ENCODE measurements around the gene ENAH. TPM values are rescaled to one million over a fixed set of nuclear protein-coding genes. Genes with fewer than 3 reads are reported as not detected.

Gene ENAH
- total and polyA plus RNA-seq, 9 of the 15 experiments (the other 6 are each of a cell fraction or from before 2014, with no cell fraction given), result 0.03 to 1.2 (median 0.15) TPM

DNA sequence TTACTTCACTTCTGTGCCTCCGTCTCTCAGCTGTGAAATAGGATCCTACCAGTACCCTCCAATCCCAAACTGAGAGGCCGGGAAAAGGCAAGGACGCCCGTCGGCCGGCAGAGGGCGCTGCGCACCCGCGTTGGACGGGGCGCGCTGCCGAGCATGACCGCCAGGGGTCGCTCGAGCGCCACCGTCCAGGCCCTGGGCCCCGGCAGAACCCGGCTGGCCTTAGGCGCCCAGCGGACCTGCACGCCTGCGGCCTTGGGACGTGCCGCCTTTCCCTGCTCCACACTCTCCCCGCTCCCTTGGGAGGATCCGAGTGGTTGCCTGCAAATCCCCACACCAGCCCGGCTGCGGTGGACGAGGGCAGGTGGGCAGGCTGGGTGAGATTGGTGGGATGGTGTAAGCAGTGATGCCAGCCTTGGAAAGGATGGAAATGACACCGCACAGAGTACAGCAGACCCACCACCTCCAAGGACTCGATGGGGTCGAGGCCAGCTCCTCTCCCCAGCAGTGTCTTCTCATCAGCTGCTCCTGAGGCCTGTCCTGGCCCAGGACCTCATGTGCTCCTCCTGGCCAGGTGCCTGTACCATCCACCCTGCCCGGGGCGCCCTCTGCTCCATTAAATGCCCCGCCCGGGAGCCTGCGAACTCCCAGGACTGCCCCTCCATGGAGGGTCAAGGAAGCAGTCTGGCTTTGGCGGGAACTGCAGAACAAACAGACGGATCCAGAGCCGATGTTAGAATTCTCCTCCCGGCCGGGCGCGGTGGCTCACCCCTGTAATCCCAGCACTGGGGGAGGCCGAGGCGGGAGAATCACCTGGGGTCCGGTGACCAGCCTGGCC is 177.7 kb downstream of the ENAH start (continued):
- TF ChIP-seq ZNF175 (CRISPR knock-in tag; IDR thresholded peaks at IDR 0.05; ENCODE audit: low read depth) (no peak), ZNF121 (CRISPR knock-in tag; conservative IDR thresholded peaks at IDR 0.05) (no peak), RNF2 (IDR thresholded peaks at IDR 0.05) (no peak), SRSF1 (IDR thresholded peaks at IDR 0.05; ENCODE audit: low read depth, low read length) (no peak), ZNF444 (CRISPR knock-in tag; IDR thresholded peaks at IDR 0.05) (no peak), HDAC8 (tag; IDR thresholded peaks at IDR 0.05) (no peak), ESRRB (CRISPR knock-in tag; IDR thresholded peaks at IDR 0.05; ENCODE audit: borderline replicate concordance) (no peak), GABPB2 (CRISPR knock-in tag; conservative IDR thresholded peaks at IDR 0.05) (no peak), ZNF507 (tag; conservative IDR thresholded peaks at IDR 0.05) (no peak), SMARCC2 (IDR thresholded peaks at IDR 0.05; ENCODE audit: low read depth) (no peak), SMAD4 (CRISPR knock-in tag; conservative IDR thresholded peaks at IDR 0.05) (peak; percentile 46; the same call in 1 of the 2 replicates), SPI1 (IDR thresholded peaks at IDR 0.05; ENCODE audit: borderline replicate concordance, low read depth, low read length) (no peak), TCF3 (CRISPR knock-in tag; IDR thresholded peaks at IDR 0.05) (0 out of 2 replicates have a peak, but pooled peaks have one; percentile 34), PHF8 (IDR thresholded peaks at IDR 0.05; ENCODE audit: borderline replicate concordance, low read length) (no peak), TAF1 (IDR thresholded peaks at IDR 0.05; ENCODE audit: control insufficient read depth, extremely low read depth, insufficient read depth, low read length, severe bottlenecking) (no peak), KDM2B (CRISPR knock-in tag; IDR thresholded peaks at IDR 0.05) (no peak), ZNF274 (IDR thresholded peaks at IDR 0.05; ENCODE audit: borderline replicate concordance, low read depth, low read length) (peak; percentile 56; the same call in 1 of the 2 replicates), PRMT5 (CRISPR knock-in tag; IDR thresholded peaks at IDR 0.05) (no peak), SIX5 (IDR thresholded peaks at IDR 0.05; ENCODE audit: borderline replicate concordance in 1 of 2, insufficient read depth in 1 of 2, low read depth in 1 of 2, low read length in 2 of 2) (no peak), L3MBTL2 (IDR thresholded peaks at IDR 0.05) (peak; percentile 66)
- TF ChIP-seq, protein P1, sequence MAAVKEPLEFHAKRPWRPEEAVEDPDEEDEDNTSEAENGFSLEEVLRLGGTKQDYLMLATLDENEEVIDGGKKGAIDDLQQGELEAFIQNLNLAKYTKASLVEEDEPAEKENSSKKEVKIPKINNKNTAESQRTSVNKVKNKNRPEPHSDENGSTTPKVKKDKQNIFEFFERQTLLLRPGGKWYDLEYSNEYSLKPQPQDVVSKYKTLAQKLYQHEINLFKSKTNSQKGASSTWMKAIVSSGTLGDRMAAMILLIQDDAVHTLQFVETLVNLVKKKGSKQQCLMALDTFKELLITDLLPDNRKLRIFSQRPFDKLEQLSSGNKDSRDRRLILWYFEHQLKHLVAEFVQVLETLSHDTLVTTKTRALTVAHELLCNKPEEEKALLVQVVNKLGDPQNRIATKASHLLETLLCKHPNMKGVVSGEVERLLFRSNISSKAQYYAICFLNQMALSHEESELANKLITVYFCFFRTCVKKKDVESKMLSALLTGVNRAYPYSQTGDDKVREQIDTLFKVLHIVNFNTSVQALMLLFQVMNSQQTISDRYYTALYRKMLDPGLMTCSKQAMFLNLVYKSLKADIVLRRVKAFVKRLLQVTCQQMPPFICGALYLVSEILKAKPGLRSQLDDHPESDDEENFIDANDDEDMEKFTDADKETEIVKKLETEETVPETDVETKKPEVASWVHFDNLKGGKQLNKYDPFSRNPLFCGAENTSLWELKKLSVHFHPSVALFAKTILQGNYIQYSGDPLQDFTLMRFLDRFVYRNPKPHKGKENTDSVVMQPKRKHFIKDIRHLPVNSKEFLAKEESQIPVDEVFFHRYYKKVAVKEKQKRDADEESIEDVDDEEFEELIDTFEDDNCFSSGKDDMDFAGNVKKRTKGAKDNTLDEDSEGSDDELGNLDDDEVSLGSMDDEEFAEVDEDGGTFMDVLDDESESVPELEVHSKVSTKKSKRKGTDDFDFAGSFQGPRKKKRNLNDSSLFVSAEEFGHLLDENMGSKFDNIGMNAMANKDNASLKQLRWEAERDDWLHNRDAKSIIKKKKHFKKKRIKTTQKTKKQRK (IDR thresholded peaks at IDR 0.05; ENCODE audit: borderline replicate concordance, low read depth, low read length), result no peak
- TF ChIP-seq, protein P2, sequence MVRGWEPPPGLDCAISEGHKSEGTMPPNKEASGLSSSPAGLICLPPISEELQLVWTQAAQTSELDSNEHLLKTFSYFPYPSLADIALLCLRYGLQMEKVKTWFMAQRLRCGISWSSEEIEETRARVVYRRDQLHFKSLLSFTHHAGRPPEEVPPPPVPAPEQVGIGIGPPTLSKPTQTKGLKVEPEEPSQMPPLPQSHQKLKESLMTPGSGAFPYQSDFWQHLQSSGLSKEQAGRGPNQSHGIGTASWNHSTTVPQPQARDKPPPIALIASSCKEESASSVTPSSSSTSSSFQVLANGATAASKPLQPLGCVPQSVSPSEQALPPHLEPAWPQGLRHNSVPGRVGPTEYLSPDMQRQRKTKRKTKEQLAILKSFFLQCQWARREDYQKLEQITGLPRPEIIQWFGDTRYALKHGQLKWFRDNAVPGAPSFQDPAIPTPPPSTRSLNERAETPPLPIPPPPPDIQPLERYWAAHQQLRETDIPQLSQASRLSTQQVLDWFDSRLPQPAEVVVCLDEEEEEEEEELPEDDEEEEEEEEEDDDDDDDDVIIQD (CRISPR knock-in tag; IDR thresholded peaks at IDR 0.05), result no peak
- TF ChIP-seq, protein P3, sequence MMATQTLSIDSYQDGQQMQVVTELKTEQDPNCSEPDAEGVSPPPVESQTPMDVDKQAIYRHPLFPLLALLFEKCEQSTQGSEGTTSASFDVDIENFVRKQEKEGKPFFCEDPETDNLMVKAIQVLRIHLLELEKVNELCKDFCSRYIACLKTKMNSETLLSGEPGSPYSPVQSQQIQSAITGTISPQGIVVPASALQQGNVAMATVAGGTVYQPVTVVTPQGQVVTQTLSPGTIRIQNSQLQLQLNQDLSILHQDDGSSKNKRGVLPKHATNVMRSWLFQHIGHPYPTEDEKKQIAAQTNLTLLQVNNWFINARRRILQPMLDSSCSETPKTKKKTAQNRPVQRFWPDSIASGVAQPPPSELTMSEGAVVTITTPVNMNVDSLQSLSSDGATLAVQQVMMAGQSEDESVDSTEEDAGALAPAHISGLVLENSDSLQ (IDR thresholded peaks at IDR 0.05), result no peak
